Esophagus muscularis mucosa (tissue), 3 donors: Measurements from ENCODE around the gene JTB.

Experiments used
- EP300 ChIP-seq: sonication (generic); formaldehyde crosslinking; IDR thresholded peaks from one replicate; pipeline ENCODE4 v1.6.1; 2017; ENCODE audit warnings: antibody characterized with exemption
- TF ChIP-seq, protein P1 (sequence below), 3 experiments: fragments of 200-600 bp in 2 of 3; fragments of 450-650 bp in 1 of 3; sonication (generic) in 2 of 3; IDR thresholded peaks; one replicate each; pipeline ENCODE4 v1.5.1; 2017 to 2019; ENCODE audit warnings: antibody characterized with exemption in 3 of 3, mild to moderate bottlenecking in 2 of 3, moderate library complexity in 1 of 3

- TF ChIP-seq, protein P1, sequence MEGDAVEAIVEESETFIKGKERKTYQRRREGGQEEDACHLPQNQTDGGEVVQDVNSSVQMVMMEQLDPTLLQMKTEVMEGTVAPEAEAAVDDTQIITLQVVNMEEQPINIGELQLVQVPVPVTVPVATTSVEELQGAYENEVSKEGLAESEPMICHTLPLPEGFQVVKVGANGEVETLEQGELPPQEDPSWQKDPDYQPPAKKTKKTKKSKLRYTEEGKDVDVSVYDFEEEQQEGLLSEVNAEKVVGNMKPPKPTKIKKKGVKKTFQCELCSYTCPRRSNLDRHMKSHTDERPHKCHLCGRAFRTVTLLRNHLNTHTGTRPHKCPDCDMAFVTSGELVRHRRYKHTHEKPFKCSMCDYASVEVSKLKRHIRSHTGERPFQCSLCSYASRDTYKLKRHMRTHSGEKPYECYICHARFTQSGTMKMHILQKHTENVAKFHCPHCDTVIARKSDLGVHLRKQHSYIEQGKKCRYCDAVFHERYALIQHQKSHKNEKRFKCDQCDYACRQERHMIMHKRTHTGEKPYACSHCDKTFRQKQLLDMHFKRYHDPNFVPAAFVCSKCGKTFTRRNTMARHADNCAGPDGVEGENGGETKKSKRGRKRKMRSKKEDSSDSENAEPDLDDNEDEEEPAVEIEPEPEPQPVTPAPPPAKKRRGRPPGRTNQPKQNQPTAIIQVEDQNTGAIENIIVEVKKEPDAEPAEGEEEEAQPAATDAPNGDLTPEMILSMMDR (IDR thresholded peaks at IDR 0.05): no peak
- TF ChIP-seq EP300: no peak
These were observed 48.0 kb downstream of the JTB start for GRCh38 chr1:153929426-153929825.
